NCI-H2029 (cell line): ENCODE data around the gene WDR6.

Experiments used
- DNase-seq: peaks from one replicate; lab custom pipeline; 2025; lab: John Stamatoyannopoulos, UW

Gene WDR6

DNA sequence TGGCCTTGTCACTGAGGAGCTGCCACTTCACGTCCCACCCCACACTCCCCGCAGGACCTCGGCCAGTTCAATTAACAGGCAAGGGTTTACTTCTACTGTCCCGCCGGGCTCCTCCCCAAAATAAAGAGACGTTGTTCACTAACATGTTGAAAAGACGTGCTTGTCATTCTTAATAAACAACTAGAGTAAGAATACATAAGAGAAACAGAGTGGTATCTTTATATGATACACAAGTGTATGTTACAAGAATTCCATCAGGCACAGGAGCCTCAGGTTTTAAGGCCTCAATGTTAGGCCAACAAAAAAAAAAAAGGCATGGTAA, 22.3 kb downstream of the WDR6 start:
- DNase-seq = no peak

DNA sequence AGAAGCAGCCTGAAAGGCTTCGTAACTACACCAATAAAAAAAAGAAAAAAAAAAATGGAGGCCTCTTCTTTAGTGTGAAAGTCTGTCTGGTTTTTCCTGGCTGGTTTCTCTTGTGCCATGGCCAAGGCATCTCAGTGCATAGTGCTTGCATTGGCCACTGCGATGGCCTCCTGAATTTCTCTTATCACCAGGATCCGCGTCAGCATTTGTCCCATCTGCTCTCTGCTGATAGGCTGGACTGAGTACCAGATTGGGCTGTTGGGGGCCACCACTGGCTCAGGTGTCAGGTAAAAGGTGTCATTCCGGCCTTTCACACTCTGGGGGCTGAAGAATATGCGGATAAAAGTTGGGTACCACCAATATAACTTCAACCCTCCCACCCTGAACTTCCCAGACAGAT, 23.1 kb downstream of the WDR6 start:
- no peak for DNase-seq

DNA sequence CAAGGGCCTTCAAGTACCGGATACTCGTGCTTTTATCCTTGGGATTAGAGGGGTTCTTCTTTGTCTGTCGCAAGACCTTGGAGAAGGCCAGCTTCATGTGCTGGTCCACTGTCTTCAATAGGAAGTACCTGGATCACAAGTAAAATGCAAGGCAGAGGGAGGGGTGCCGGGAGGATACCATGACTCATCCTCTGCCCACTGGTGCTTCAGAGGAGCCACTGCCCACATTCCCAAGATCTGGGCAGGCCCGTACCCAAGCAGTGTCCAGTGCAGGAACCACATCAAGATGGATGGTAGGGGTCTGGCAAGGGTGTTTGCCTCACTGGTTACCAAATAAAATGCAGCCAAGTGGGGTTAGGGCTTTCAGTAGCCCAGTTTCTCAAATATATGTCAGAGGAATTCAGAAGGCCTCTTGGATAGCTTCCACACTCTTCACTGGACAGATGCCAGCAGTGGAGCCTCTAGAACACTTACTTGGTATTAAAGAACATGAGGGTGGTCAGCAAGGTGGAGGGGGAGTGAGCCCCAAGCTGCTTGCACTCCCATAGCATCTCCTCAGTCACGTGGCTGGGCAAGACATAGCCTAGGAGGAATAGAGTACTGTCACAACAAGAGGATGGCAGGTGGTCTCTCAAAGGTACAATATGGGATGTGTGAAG, 25.6 kb downstream of the WDR6 start:
- no peak for DNase-seq

DNA sequence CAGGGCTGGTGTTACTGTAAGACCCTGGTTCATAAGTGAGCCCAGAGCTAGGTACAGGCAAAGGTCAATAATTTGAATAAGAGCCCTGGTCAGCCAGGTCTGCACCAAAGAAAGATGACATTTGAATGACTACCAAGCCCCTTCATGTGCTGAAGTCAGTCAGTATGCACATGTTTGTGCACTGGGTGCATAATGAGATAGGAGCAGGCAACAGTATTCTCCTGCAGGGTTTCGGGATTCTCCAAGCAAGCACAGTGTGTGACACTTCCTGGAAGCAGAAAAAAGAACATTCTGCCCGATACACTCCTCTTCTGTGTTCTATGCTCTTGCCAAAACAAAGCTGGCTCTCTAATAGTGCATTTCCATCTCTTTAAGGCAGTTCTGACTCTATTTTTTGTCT, 27.5 kb downstream of the WDR6 start:
- DNase-seq = no peak

DNA sequence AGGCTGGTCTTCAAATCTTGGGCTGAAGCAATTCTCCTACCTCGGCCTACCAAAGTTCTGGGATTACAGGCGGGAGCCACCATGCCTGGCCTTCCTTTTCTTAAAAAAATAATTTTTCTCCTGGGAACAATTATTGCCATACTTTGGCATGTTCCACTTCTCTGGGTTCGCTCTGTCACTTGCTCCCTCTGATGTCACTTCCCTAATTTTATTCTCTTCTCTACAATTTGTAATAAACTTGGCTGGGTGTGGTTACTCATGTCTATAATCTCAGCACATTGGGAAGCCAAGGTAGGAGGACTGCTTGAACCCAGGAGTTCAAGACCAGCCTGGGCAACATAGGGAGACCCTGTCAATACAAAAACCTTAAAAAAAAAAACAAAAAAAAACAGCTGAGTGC, 28.1 kb downstream of the WDR6 start:
- DNase-seq = no peak

DNA sequence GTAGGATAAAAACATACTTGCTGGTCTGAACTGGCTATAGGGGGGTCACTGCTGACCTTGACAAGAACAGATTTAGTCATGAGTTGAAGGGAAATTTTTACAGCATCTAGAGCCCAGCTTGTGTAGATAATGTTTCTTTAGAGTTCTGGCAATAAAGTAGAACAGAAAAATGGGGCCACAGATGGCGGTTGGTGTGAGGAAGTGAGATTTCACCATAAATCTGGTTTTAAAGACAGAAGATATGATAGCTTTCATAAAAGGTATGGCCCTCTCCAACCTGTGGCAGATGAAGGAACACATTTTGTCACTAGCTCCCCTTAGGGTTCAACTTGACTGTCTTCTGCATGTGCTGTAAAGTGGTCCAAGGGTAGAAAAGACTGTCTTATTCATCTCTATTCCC, 46.4 kb downstream of the WDR6 start:
- DNase-seq = no peak

DNA sequence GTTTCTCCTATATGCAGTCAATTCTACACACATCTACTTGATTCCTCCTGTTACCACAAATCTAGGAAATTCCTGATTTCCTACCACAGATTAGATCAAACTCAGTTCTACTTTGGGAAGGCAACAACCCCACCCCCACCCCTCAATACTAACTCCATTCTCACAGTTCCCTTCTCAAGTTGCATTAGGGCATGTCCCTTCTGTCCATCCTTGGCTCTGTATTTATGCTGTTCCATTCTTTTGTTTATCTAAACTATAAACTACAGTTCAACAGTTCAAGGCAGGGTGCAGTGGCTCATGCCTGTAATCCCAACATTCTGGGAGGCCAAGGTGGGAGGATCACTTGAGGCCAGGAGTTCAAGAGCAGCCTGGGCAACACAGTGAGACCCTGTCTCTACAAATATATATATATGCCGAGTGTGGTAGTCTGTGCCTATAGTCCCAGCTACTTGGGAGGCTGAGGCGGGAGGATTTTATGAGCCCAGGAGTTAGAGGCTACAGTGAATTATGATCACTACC, 47.2 kb downstream of the WDR6 start:
- DNase-seq = no peak

DNA sequence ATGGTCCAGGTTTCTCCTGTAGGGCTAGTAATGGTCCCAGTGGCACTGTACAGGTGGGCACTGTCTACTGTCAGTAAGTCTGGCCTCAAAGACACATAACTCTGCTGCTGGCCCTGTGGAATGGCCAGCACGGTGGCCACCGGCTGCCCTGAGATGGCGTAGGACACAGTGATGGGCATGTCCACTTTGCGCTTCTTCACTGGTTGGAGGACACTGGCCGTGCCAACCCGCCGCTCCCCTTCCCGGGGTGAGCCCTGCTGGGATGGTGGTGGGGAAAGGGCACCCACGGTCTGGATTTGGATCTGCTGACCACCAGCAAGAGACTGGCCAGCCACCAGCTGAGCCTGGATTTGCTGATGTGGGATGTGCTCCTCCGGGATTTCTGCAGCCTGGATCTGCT, 50.1 kb downstream of the WDR6 start:
- DNase-seq = no peak

DNA sequence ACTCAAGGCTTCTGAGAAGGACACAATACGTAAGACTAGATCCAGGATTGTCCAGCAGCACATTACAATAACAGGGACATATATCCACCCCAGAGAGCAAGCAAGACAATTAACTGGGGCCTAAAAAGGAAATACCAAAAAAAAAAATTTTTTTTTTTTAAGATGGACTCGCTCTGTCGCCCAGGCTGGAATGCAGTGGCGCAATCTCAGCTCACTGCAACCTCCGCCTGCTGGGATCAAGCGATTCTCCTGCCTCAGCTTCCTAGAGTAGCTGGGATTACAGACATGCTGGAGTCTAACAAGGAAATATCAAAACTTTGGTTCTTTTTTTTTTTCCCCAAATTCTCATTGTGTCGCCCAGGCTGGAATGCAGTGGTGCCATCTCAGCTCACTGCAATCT, 50.8 kb downstream of the WDR6 start:
- DNase-seq = no peak
